BLaER1 treated with 17β-estradiol and CSF1 and Interleukin-3, amounts not matched to agents 10 nM and 100 nM (cell line): ENCODE measurements around the gene AKAP1.

ENCODE experiments used
- H3K27ac ChIP-seq, 11 experiments: shearing (Covaris generic); formaldehyde crosslinking; 2 replicates each; pipeline ENCODE4 v1.8.1; 2022
- H3K27me3 ChIP-seq, 11 experiments: shearing (Covaris generic); formaldehyde crosslinking; 2 replicates each; pipeline ENCODE4 v1.8.1; 2022
- H3K36me3 ChIP-seq, 11 experiments: shearing (Covaris generic); formaldehyde crosslinking; 2 replicates each; pipeline ENCODE4 v1.8.1; 2022
- H3K4me1 ChIP-seq, 10 experiments: shearing (Covaris generic); formaldehyde crosslinking; 2 replicates each; pipeline ENCODE4 v1.8.1; 2022
- H3K4me2 ChIP-seq, 11 experiments: shearing (Covaris generic); formaldehyde crosslinking; 2 replicates each; pipeline ENCODE4 v1.8.1; 2022
- H3K4me3 ChIP-seq, 10 experiments: shearing (Covaris generic); formaldehyde crosslinking; 2 replicates each; pipeline ENCODE4 v1.8.1; 2022
- H3K9ac ChIP-seq, 11 experiments: shearing (Covaris generic); formaldehyde crosslinking; 2 replicates each; pipeline ENCODE4 v1.8.1; 2022
- H3K9me3 ChIP-seq, 11 experiments: shearing (Covaris generic); formaldehyde crosslinking; replicated peaks in 1 of 11; 2 replicates each; pipeline ENCODE4 v1.8.1; 2022
- H4K20me1 ChIP-seq, 11 experiments: shearing (Covaris generic); formaldehyde crosslinking; 2 replicates each; pipeline ENCODE4 v1.8.1; 2022
- Cebpa-rat ChIP-seq, 11 experiments: shearing (Covaris generic); IDR thresholded peaks; 2 replicates each; pipeline ENCODE4 v1.8.1; 2022

Gene AKAP1

GRCh38 chr17:57124053-57124452, 39.0 kb downstream of the AKAP1 start:
- H3K36me3 ChIP-seq: peaks cover 51 to 79% (median 71%) of the 10 kb centered on the region in 11 experiments
- peaks cover 0 to 14% (median 0%) of the 10 kb centered on the region in 11 experiments; a peak in 4 of 22 replicates for H4K20me1 ChIP-seq
- no peak overlapping the region for H3K9ac ChIP-seq
- no peak for TF ChIP-seq Cebpa-rat (IDR thresholded peaks at IDR 0.05)
- no peaks in the 10 kb centered on the region for H3K9me3 ChIP-seq
- no peak overlapping the region for H3K27ac ChIP-seq
- no peak overlapping the region for H3K4me3 ChIP-seq
- H3K27me3 ChIP-seq: no peaks in the 10 kb centered on the region
- H3K4me2 ChIP-seq: no peak overlapping the region
- H3K4me1 ChIP-seq: peaks cover 0 to 14% (median 5%) of the 10 kb centered on the region in 10 experiments; a peak in 11 of 20 replicates

GRCh38 chr17:57125406-57125805, 40.4 kb downstream of the AKAP1 start:
- Histone ChIP-seq H3K4me3 (no peak overlapping the region), H3K36me3 (peaks cover 38 to 66% (median 57%) of the 10 kb centered on the region in 11 experiments), H3K27ac (no peak overlapping the region), H4K20me1 (peaks cover 0 to 13% (median 0%) of the 10 kb centered on the region in 11 experiments; a peak in 4 of 22 replicates), H3K4me1 (peaks cover 0 to 15% (median 5%) of the 10 kb centered on the region in 10 experiments; a peak in 11 of 20 replicates), H3K4me2 (no peak overlapping the region), H3K9ac (no peak overlapping the region), H3K27me3 (no peaks in the 10 kb centered on the region), H3K9me3 (no peaks in the 10 kb centered on the region)
- TF ChIP-seq Cebpa-rat (IDR thresholded peaks at IDR 0.05): no peak

- H3K27ac ChIP-seq: no peak overlapping the region
- H4K20me1 ChIP-seq: peaks cover 0 to 10% (median 0%) of the 10 kb centered on the region in 11 experiments; a peak in 4 of 22 replicates
- no peak overlapping the region for H3K4me3 ChIP-seq
- peaks cover 33 to 61% (median 53%) of the 10 kb centered on the region in 11 experiments for H3K36me3 ChIP-seq
- H3K9ac ChIP-seq: no peak overlapping the region
- H3K27me3 ChIP-seq: no peaks in the 10 kb centered on the region
- TF ChIP-seq Cebpa-rat (IDR thresholded peaks at IDR 0.05): no peak
- H3K9me3 ChIP-seq: no peaks in the 10 kb centered on the region
- no peak overlapping the region for H3K4me2 ChIP-seq
- peaks cover 0 to 19% (median 5%) of the 10 kb centered on the region in 10 experiments; a peak in 11 of 20 replicates for H3K4me1 ChIP-seq
Measured at GRCh38 chr17:57125866-57126265, 40.8 kb downstream of the AKAP1 start.

GRCh38 chr17:57130708-57131461, 45.8 kb downstream of the AKAP1 start:
- H3K9ac ChIP-seq: no peak overlapping the region
- H4K20me1 ChIP-seq: peaks cover 0 to 2% (median 0%) of the 10 kb centered on the region in 11 experiments; a peak in 2 of 22 replicates
- no peak overlapping the region; a peak in 1 of 22 replicates for H3K27ac ChIP-seq
- peaks cover 11 to 54% (median 36%) of the 10 kb centered on the region in 10 experiments for H3K4me1 ChIP-seq
- peak overlapping the region in 3 of 11 experiments; percentile 31 to 60 (median 43); a peak in 5 of 22 replicates for H3K4me2 ChIP-seq
- peak in 2 of 11 experiments; percentile 36 to 54; a peak in 2 of 22 replicates for TF ChIP-seq Cebpa-rat (IDR thresholded peaks at IDR 0.05)
- no peaks in the 10 kb centered on the region for H3K9me3 ChIP-seq
- no peak overlapping the region for H3K4me3 ChIP-seq
- peaks cover 0 to 11% (median 4%) of the 10 kb centered on the region in 11 experiments; a peak in 15 of 22 replicates for H3K36me3 ChIP-seq
- peaks cover 0 to 7% (median 0%) of the 10 kb centered on the region in 11 experiments; a peak in 2 of 22 replicates for H3K27me3 ChIP-seq

- Histone ChIP-seq H3K4me1 (peaks cover 20 to 71% (median 52%) of the 10 kb centered on the region in 10 experiments), H3K9ac (peak overlapping the region in 1 of 11 experiments; percentile 6; a peak in 2 of 22 replicates), H3K4me2 (peak overlapping the region in 7 of 11 experiments; percentile 63 to 99 (median 84); a peak in 12 of 22 replicates), H3K4me3 (no peak overlapping the region), H3K27ac (peak overlapping the region in 2 of 11 experiments; percentile 44 to 56; a peak in 4 of 22 replicates), H3K27me3 (peaks cover 0 to 7% (median 0%) of the 10 kb centered on the region in 11 experiments; a peak in 2 of 22 replicates), H3K36me3 (no peaks in the 10 kb centered on the region), H4K20me1 (no peaks in the 10 kb centered on the region; a peak in 1 of 22 replicates), H3K9me3 (no peaks in the 10 kb centered on the region)
- TF ChIP-seq Cebpa-rat (IDR thresholded peaks at IDR 0.05): no peak
Measured at GRCh38 chr17:57132663-57133062, 47.6 kb downstream of the AKAP1 start.

- TF ChIP-seq Cebpa-rat (IDR thresholded peaks at IDR 0.05): no peak
- Histone ChIP-seq H3K4me1 (peaks cover 20 to 74% (median 60%) of the 10 kb centered on the region in 10 experiments), H3K36me3 (no peaks in the 10 kb centered on the region), H3K4me3 (no peak overlapping the region), H3K9ac (peak overlapping the region in 4 of 11 experiments; percentile 6 to 54 (median 14); a peak in 6 of 22 replicates), H3K27ac (peak overlapping the region in 4 of 11 experiments; percentile 40 to 81 (median 50); a peak in 5 of 22 replicates), H3K4me2 (peak overlapping the region in 10 of 11 experiments; percentile 12 to 99 (median 82); a peak in 18 of 22 replicates), H4K20me1 (no peaks in the 10 kb centered on the region; a peak in 1 of 22 replicates), H3K27me3 (peaks cover 0 to 12% (median 0%) of the 10 kb centered on the region in 11 experiments; a peak in 2 of 22 replicates), H3K9me3 (no peaks in the 10 kb centered on the region)
Measured at GRCh38 chr17:57133486-57133885, 48.4 kb downstream of the AKAP1 start.

GRCh38 chr17:57135026-57135788, 50.2 kb downstream of the AKAP1 start:
- no peaks in the 10 kb centered on the region; a peak in 1 of 22 replicates for H4K20me1 ChIP-seq
- no peak for TF ChIP-seq Cebpa-rat (IDR thresholded peaks at IDR 0.05)
- H3K27me3 ChIP-seq: peaks cover 0 to 12% (median 0%) of the 10 kb centered on the region in 11 experiments; a peak in 2 of 22 replicates
- H3K4me3 ChIP-seq: peak overlapping the region in 6 of 10 experiments; percentile 23 to 50 (median 44); a peak in 8 of 20 replicates
- H3K4me1 ChIP-seq: peaks cover 20 to 84% (median 74%) of the 10 kb centered on the region in 10 experiments
- H3K9ac ChIP-seq: peak overlapping the region in 8 of 11 experiments; percentile 41 to 82 (median 67); a peak in 16 of 22 replicates
- H3K27ac ChIP-seq: peak overlapping the region in 8 of 11 experiments; percentile 45 to 81 (median 70); a peak in 16 of 22 replicates
- H3K36me3 ChIP-seq: no peaks in the 10 kb centered on the region
- no peaks in the 10 kb centered on the region for H3K9me3 ChIP-seq
- H3K4me2 ChIP-seq: peak overlapping the region; percentile 79 to 99 (median 88)

- Histone ChIP-seq H4K20me1 (no peaks in the 10 kb centered on the region; a peak in 1 of 22 replicates), H3K36me3 (no peaks in the 10 kb centered on the region), H3K9ac (peak overlapping the region in 9 of 11 experiments; percentile 12 to 82 (median 62); a peak in 17 of 22 replicates), H3K4me2 (peak overlapping the region; percentile 79 to 99 (median 88)), H3K9me3 (no peaks in the 10 kb centered on the region), H3K4me3 (peak overlapping the region in 8 of 10 experiments; percentile 23 to 56 (median 44); a peak in 14 of 20 replicates), H3K27ac (peak overlapping the region in 8 of 11 experiments; percentile 45 to 81 (median 70); a peak in 16 of 22 replicates), H3K27me3 (peaks cover 0 to 12% (median 0%) of the 10 kb centered on the region in 11 experiments; a peak in 2 of 22 replicates), H3K4me1 (peaks cover 20 to 85% (median 80%) of the 10 kb centered on the region in 10 experiments)
- no peak for TF ChIP-seq Cebpa-rat (IDR thresholded peaks at IDR 0.05)
Measured at GRCh38 chr17:57135789-57136291, 50.8 kb downstream of the AKAP1 start.
